ENCODE measurements around the gene SPATA12.

- no peak; the same call in 1 of the 2 replicates for TF ChIP-seq CTCF (conservative IDR thresholded peaks at IDR 0.05; ENCODE audit: low read length)
- TF ChIP-seq EZH2phosphoT487 (IDR thresholded peaks at IDR 0.05; ENCODE audit: borderline replicate concordance) = no peak
Observed at GRCh38 chr3:57015912-57016311, 44.6 kb upstream of the SPATA12 start.
